Esophagus squamous epithelium (tissue), 5 donors: ENCODE measurements around the gene MAP1B. TPM values are rescaled to one million over a fixed set of nuclear protein-coding genes. Genes with fewer than 3 reads are reported as not detected.

Experiments
- DNase-seq: peaks from one replicate; lab custom pipeline; 2025; lab: John Stamatoyannopoulos, UW
- H3K27ac ChIP-seq, 4 donors: fragments of 200-600 bp; sonication (generic); one replicate each; pipeline ENCODE4 v1.5.1; 2016 to 2019; ENCODE audit warnings: mild to moderate bottlenecking in 1 of 4
- H3K27me3 ChIP-seq, 4 donors: fragments of 200-600 bp; sonication (generic); 1 replicate in 3 of 4; 2 replicates in 1 of 4; pipeline versions ENCODE4 v1.5.1 to v1.6.0; 2017 to 2021; ENCODE audit warnings: antibody characterized with exemption in 1 of 4
- H3K36me3 ChIP-seq, 3 donors: fragments of 200-600 bp; sonication (generic); one replicate each; pipeline ENCODE4 v1.5.1; 2016 to 2019
- H3K4me1 ChIP-seq, 3 donors: fragments of 200-600 bp; sonication (generic); one replicate each; pipeline ENCODE4 v1.5.1; 2017 to 2019
- H3K4me3 ChIP-seq, 4 donors: fragments of 200-600 bp; sonication (generic); 1 replicate in 3 of 4; 2 replicates in 1 of 4; pipeline ENCODE4 v1.5.1; 2016 to 2019; ENCODE audit warnings: mild to moderate bottlenecking in 2 of 4, moderate library complexity in 1 of 4
- H3K9me3 ChIP-seq, 3 donors: fragments of 200-600 bp; sonication (generic); one replicate each; pipeline ENCODE4 v1.5.1; 2016 to 2019
- CTCF ChIP-seq, 6 experiments: fragments of 450-650 bp in 4 of 6; fragments of 200-600 bp in 2 of 6; sonication (generic) in 2 of 6; IDR thresholded peaks; one replicate each; pipeline ENCODE4 v1.5.1; 2016 to 2019; ENCODE audit warnings: antibody characterized with exemption in 6 of 6, mild to moderate bottlenecking in 4 of 6, moderate library complexity in 4 of 6
- POLR2A ChIP-seq, 4 donors: fragments of 450-650 bp; IDR thresholded peaks; one replicate each; pipeline ENCODE4 v1.6.1; 2017; ENCODE audit warnings: antibody characterized with exemption in 4 of 4, mild to moderate bottlenecking in 4 of 4, moderate library complexity in 3 of 4
- WGBS, 2 donors: methylation state at CpG; one replicate each; pipeline ENCODE4 v1.1.5; 2018; 5-methylcytosine and 5-hydroxymethylcytosine counted together
- intact Hi-C: fragments of 100-400 bp; cut with DNase I; formaldehyde crosslinking; loops from one replicate; pipeline ENCODE4 v1.15.0; 2022
- total RNA-seq, 4 donors: library from RNA; depleted of rRNA; stranded (reverse); fragments of >200 nt; gene quantifications; one replicate each; pipeline ENCODE4 v1.1.0, GENCODE V29; 2016
- donor health status: DM: yes; HTN: yes; CAD: no.

MAP1B gene
- total RNA-seq, 4 donors from 2014 or later = 8.2 to 180 (median 29.6) TPM

- Histone ChIP-seq H3K4me1 (peaks cover 0 to 66% (median 36%) of the 10 kb centered on the region in 3 donors), H3K9me3 (no peaks in the 10 kb centered on the region), H3K27me3 (peaks cover 0 to 10% (median 0%) of the 10 kb centered on the region in 4 donors), H3K4me3 (no peak overlapping the region), H3K36me3 (no peaks in the 10 kb centered on the region), H3K27ac (peak overlapping the region in 3 of 4 donors; percentile 11 to 74 (median 58))
- intact Hi-C loops = no loop called here
- no peak for DNase-seq
- 40 to 46% methylated on average over 5 of the region's 5 CpGs for WGBS, 2 donors
- no peak for TF ChIP-seq CTCF (IDR thresholded peaks at IDR 0.05)
- no peak for TF ChIP-seq POLR2A (IDR thresholded peaks at IDR 0.05)
These were observed 49.8 kb downstream of the MAP1B start for GRCh38 chr5:72156946-72157624.

GRCh38 chr5:72157625-72157962 lies 50.3 kb downstream of the MAP1B start:
- WGBS, 2 donors = 59 to 81% methylated on average over 3 of the region's 3 CpGs
- peaks cover 0 to 12% (median 0%) of the 10 kb centered on the region in 4 donors for H3K27me3 ChIP-seq
- H3K4me3 ChIP-seq = no peak overlapping the region
- H3K4me1 ChIP-seq = peaks cover 0 to 61% (median 31%) of the 10 kb centered on the region in 3 donors
- H3K36me3 ChIP-seq = no peaks in the 10 kb centered on the region
- no peak for DNase-seq
- no peaks in the 10 kb centered on the region for H3K9me3 ChIP-seq
- TF ChIP-seq POLR2A (IDR thresholded peaks at IDR 0.05) (no peak), CTCF (IDR thresholded peaks at IDR 0.05) (no peak)
- intact Hi-C loops = no loop called here
- peak overlapping the region in 3 of 4 donors; percentile 11 to 74 (median 58) for H3K27ac ChIP-seq

GRCh38 chr5:72159501-72159911 lies 52.2 kb downstream of the MAP1B start:
- Histone ChIP-seq H3K27ac (peak overlapping the region in 3 of 4 donors; percentile 13 to 48 (median 45)), H3K9me3 (no peaks in the 10 kb centered on the region)
- 80 to 92% methylated on average over 3 of the region's 3 CpGs for WGBS, 2 donors

GRCh38 chr5:72160329-72160728 lies 53.1 kb downstream of the MAP1B start:
- WGBS, 2 donors = 75 to 91% methylated on average over 1 of the region's 1 CpG
- TF ChIP-seq POLR2A (IDR thresholded peaks at IDR 0.05) = no peak
- TF ChIP-seq CTCF (IDR thresholded peaks at IDR 0.05) = no peak
- intact Hi-C loops = no loop called here
- Histone ChIP-seq H3K4me1 (peaks cover 0 to 43% (median 23%) of the 10 kb centered on the region in 3 donors), H3K9me3 (no peaks in the 10 kb centered on the region), H3K27ac (peak overlapping the region in 3 of 4 donors; percentile 6 to 48 (median 43)), H3K36me3 (no peaks in the 10 kb centered on the region), H3K4me3 (no peak overlapping the region), H3K27me3 (peaks cover 0 to 18% (median 0%) of the 10 kb centered on the region in 4 donors)
- no peak for DNase-seq

More at GRCh38 chr5:72159501-72159911, 52.2 kb downstream of the MAP1B start:
- Histone ChIP-seq H3K4me1 (peaks cover 0 to 50% (median 24%) of the 10 kb centered on the region in 3 donors), H3K4me3 (no peak overlapping the region), H3K27me3 (peaks cover 0 to 18% (median 0%) of the 10 kb centered on the region in 4 donors), H3K36me3 (no peaks in the 10 kb centered on the region)
- intact Hi-C loops = no loop called here
- TF ChIP-seq CTCF (IDR thresholded peaks at IDR 0.05) (no peak), POLR2A (IDR thresholded peaks at IDR 0.05) (no peak)
- no peak for DNase-seq

GRCh38 chr5:72160959-72161358 lies 53.7 kb downstream of the MAP1B start:
- no peak for TF ChIP-seq POLR2A (IDR thresholded peaks at IDR 0.05)
- H3K27ac ChIP-seq = peak overlapping the region in 2 of 4 donors; percentile 43 to 48
- H3K4me1 ChIP-seq = peaks cover 0 to 47% (median 26%) of the 10 kb centered on the region in 3 donors
- no peak overlapping the region for H3K4me3 ChIP-seq
- intact Hi-C loops = no loop called here
- H3K27me3 ChIP-seq = peaks cover 0 to 18% (median 0%) of the 10 kb centered on the region in 4 donors
- H3K9me3 ChIP-seq = no peaks in the 10 kb centered on the region
- H3K36me3 ChIP-seq = no peaks in the 10 kb centered on the region
- DNase-seq = no peak
